HepG2 (cell line): ENCODE results near the gene PIGV. TPM values are rescaled to one million over a fixed set of nuclear protein-coding genes. Genes with fewer than 3 reads are reported as not detected.
A peak's percentile ranks its signal among the peaks of the same experiment; 100 is the strongest.

ENCODE experiments used
- CHCHD3 ChIP-seq: sonication (generic); formaldehyde crosslinking; IDR thresholded peaks from 2 replicates; pipeline ENCODE4 v1.8.0; 2022; ENCODE audit warnings: mild to moderate bottlenecking, missing genetic modification reagents, moderate library complexity
- E2F1 ChIP-seq: sonication (generic); formaldehyde crosslinking; IDR thresholded peaks from 2 replicates; pipeline ENCODE4 v1.5.0; 2020; ENCODE audit warnings: missing genetic modification reagents
- HNRNPLL ChIP-seq: fragments of 200-400 bp; formaldehyde crosslinking; IDR thresholded peaks from 2 replicates; pipeline ENCODE4 v1.6.1; 2017; ENCODE audit warnings: mild to moderate bottlenecking, low read depth, low read length; ENCODE audit not compliant: poor library complexity, severe bottlenecking
- HOMEZ ChIP-seq: IDR thresholded peaks from 2 replicates; pipeline ENCODE4 v1.6.1; 2016; ENCODE audit warnings: low read depth
- KLF12 ChIP-seq: sonication (generic); formaldehyde crosslinking; IDR thresholded peaks from 2 replicates; pipeline ENCODE4 v1.4.0; 2020; ENCODE audit warnings: missing genetic modification reagents, borderline replicate concordance
- MTF1 ChIP-seq: sonication (generic); formaldehyde crosslinking; IDR thresholded peaks from 2 replicates; pipeline ENCODE4 v1.5.0; 2020; ENCODE audit warnings: missing genetic modification reagents
- MXI1 ChIP-seq: IDR thresholded peaks from 3 replicates; pipeline ENCODE4 v1.6.1; 2012; ENCODE audit warnings: low read depth, low read length, inconsistent platforms, borderline replicate concordance
- NFAT5 ChIP-seq: sonication (generic); formaldehyde crosslinking; IDR thresholded peaks from 2 replicates; pipeline ENCODE4 v1.4.0; 2020; ENCODE audit warnings: missing genetic modification reagents
- SMC3 ChIP-seq: IDR thresholded peaks from 2 replicates; pipeline ENCODE4 v1.6.1; 2011; ENCODE audit warnings: low read length, improper control_type of control experiment
- TERF1 ChIP-seq: sonication (generic); formaldehyde crosslinking; IDR thresholded peaks from 2 replicates; pipeline ENCODE4 v1.8.0; 2022; ENCODE audit warnings: mild to moderate bottlenecking, missing genetic modification reagents, moderate library complexity
- THAP7 ChIP-seq: sonication (generic); formaldehyde crosslinking; IDR thresholded peaks from 2 replicates; pipeline ENCODE4 v1.8.1; 2023; ENCODE audit warnings: mild to moderate bottlenecking, missing genetic modification reagents
- ZFP82 ChIP-seq: sonication (generic); formaldehyde crosslinking; IDR thresholded peaks from 2 replicates; pipeline ENCODE4 v1.5.1; 2020; ENCODE audit warnings: mild to moderate bottlenecking, missing genetic modification reagents, borderline replicate concordance
- ZNF235 ChIP-seq: sonication (generic); formaldehyde crosslinking; IDR thresholded peaks from 2 replicates; pipeline ENCODE4 v1.8.1; 2023; ENCODE audit warnings: mild to moderate bottlenecking, missing genetic modification reagents, borderline replicate concordance
- ZNF468 ChIP-seq: sonication (generic); formaldehyde crosslinking; IDR thresholded peaks from 2 replicates; pipeline ENCODE4 v1.8.0; 2022; ENCODE audit warnings: mild to moderate bottlenecking, moderate library complexity, missing genetic modification reagents
- ZSCAN31 ChIP-seq: sonication (generic); formaldehyde crosslinking; IDR thresholded peaks from 2 replicates; pipeline ENCODE4 v1.5.0; 2020; ENCODE audit warnings: low read depth, mild to moderate bottlenecking, missing genetic modification reagents
- ZUFSP ChIP-seq: sonication (generic); formaldehyde crosslinking; IDR thresholded peaks from 2 replicates; pipeline ENCODE4 v1.9.0; 2021; ENCODE audit warnings: missing genetic modification reagents, mild to moderate bottlenecking, borderline replicate concordance
- polyA plus RNA-seq, 8 experiments: library from polyadenylated mRNA; depleted of rRNA in 3 of 8; stranded (reverse) in 7 of 8; unstranded in 1 of 8; fragments of >200 nt; fragmentation: Illumina TruSeq in 4 of 8; extraction: Trizol in 4 of 8; gene quantifications; 2 replicates each; pipeline versions ENCODE4 v1.2.1 to v1.2.3, GENCODE V29; 2011 to 2016; ENCODE audit warnings: low read depth in 4 of 8, missing spikeins in 1 of 8, mixed read lengths in 1 of 8; ENCODE audit not compliant: insufficient read depth in 1 of 8
- total RNA-seq, 5 experiments: library from RNA; depleted of rRNA; stranded (reverse); fragments of >200 nt; fragmentation: Illumina TruSeq; extraction: Trizol; gene quantifications; 2 replicates each; pipeline ENCODE4 v1.2.3, GENCODE V29; 2016; ENCODE audit warnings: low read depth in 1 of 5

PIGV gene
- total and polyA plus RNA-seq, 2 of the 13 experiments (the other 11 are each of a cell fraction or from before 2014, with no cell fraction given) = 13.5 to 22.7 TPM

GRCh38 chr1:26784023-26784871 is 3.5 kb upstream of the PIGV start (continued):
- peak; percentile 79 for TF ChIP-seq HOMEZ (CRISPR knock-in tag)
- no peak for TF ChIP-seq ZFP82 (CRISPR knock-in tag)
- TF ChIP-seq THAP7 (CRISPR knock-in tag) = no peak
- no peak for TF ChIP-seq MTF1 (CRISPR knock-in tag)
- TF ChIP-seq NFAT5 = no peak
- TF ChIP-seq CHCHD3 (CRISPR knock-in tag) = no peak
- no peak for TF ChIP-seq ZNF468 (CRISPR knock-in tag)
- TF ChIP-seq ZUFSP = no peak
- peak; percentile 42; the same call in 1 of the 3 replicates for TF ChIP-seq MXI1
- no peak for TF ChIP-seq HNRNPLL
- peak; percentile 65; the same call in 1 of the 2 replicates for TF ChIP-seq KLF12
- no peak for TF ChIP-seq TERF1
- no peak; the same call in 1 of the 2 replicates for TF ChIP-seq ZSCAN31 (CRISPR knock-in tag)
- no peak for TF ChIP-seq ZNF235 (CRISPR knock-in tag)
- no peak for TF ChIP-seq E2F1 (CRISPR knock-in tag)
- TF ChIP-seq SMC3 = peak; percentile 14; the same call in 1 of the 2 replicates
